Islet of Langerhans (tissue), 1 donor: ENCODE results near the gene C1orf185.
A peak's percentile ranks its signal among the peaks of the same experiment; 100 is the strongest.
"Not testable (repeated sequence)": the region's sequence is repeated elsewhere in the genome, so short reads cannot be mapped to it uniquely, and the experiment has no call there.

Source experiments
- FAIRE-seq: peaks from one replicate; lab custom pipeline; 2011; peaks lifted over from hg19 to GRCh38; lab: Jason Lieb, UNC

C1orf185 gene

GRCh38 chr1:51137696-51138095 is 35.7 kb downstream of the C1orf185 start:
- not testable (repeated sequence) for FAIRE-seq

DNA sequence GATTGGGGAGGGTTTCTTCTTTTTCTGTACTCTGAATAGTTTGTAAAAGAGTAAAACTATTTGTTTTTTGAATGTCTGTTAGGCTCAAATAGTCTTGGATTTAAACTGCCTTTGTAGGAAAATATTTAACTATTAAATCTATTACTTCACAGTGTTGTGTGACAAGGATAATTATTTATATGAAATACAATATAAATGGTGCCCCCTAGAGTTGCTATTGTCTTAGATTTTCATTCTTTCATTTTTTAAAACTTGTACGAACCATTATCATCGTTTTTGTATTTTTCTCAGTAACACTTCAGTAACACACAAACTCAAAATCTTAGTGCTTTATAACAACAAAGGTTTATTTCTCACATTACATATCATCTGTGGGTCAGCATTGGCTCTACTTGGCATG is 37.4 kb downstream of the C1orf185 start:
- FAIRE-seq, result no peak

- FAIRE-seq, result no peak
Measured at GRCh38 chr1:51147394-51147793, 45.4 kb downstream of the C1orf185 start.

- FAIRE-seq, result no peak
Measured at GRCh38 chr1:51154776-51155175, 52.7 kb downstream of the C1orf185 start.

DNA sequence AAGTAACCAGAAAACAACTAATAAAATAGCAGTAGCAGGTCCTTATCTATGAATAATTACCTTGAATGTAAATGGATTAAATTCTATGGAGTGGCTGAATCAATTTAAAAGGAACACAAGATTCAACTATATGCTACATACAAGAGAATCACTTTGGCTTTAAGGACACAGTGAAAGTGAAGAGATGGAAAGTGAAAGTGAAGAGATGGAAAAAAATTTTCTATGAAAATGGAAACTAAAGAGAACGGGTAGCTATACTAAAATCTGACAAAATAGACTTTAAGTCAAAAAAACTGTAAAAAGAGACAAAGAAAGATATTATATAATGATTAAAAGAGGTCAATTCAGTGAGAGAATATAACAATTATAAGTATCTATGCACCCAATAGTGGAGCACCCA is 54.7 kb downstream of the C1orf185 start:
- FAIRE-seq, result no peak

DNA sequence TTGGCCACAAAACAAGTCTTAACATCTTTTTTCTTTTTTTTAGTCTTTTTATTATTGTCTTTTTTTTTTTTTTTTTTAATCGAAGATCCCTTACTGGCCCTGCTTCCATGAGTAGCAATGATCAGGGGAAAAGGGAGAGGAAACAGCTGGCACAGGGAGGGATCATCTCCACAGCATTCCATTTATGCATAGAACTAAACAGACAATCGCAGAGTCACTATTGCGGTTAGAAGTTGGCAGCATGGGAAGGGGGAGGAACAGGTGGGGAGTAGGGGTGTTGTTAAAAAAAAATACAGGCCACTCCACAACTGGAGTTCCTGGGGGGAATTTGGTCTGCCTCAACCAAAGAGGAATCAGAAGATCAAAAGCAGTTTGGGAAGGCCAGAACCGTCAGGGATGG is 55.4 kb downstream of the C1orf185 start:
- no peak for FAIRE-seq

- FAIRE-seq, result no peak
Measured at GRCh38 chr1:51158263-51158662, 56.2 kb downstream of the C1orf185 start.

DNA sequence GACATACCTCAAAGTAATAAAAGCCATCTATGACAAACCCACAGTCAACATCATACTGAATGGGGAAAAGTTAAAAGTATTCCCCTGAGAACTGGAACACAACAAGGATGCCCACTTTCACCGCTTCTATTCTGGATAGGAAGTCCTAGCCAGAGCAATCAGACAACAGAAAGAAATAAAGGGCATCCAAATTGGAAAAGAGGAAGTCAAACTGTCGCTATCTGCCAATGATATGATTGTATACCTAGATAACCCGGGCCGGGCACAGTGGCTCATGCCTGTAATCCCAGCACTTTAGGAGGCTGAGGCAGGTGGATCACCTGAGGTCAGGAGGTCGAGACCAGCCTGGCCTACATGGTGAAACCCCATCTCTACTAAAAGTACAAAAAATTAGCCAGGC is 60.5 kb downstream of the C1orf185 start:
- not testable (repeated sequence) for FAIRE-seq

DNA sequence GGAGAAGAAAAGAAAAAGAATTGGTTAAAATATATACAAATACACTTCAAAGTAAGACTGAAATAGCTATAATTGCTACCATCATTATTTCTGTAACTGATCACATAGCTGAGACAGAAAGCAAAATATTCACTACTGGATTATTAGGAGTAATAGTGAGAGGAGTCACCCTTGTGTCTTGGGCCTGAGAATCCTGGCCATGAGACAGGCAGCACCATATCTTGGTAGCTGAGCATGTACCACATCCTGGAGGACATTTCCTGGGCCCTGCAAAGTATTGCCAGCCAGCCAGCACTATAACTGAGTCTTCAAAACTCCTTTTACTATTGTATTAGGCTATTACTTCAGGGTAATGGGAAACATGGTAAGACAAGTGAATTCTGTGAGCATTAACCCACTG is 63.5 kb downstream of the C1orf185 start:
- no peak for FAIRE-seq

GRCh38 chr1:51168266-51168845 is 66.3 kb downstream of the C1orf185 start:
- no peak for FAIRE-seq

DNA sequence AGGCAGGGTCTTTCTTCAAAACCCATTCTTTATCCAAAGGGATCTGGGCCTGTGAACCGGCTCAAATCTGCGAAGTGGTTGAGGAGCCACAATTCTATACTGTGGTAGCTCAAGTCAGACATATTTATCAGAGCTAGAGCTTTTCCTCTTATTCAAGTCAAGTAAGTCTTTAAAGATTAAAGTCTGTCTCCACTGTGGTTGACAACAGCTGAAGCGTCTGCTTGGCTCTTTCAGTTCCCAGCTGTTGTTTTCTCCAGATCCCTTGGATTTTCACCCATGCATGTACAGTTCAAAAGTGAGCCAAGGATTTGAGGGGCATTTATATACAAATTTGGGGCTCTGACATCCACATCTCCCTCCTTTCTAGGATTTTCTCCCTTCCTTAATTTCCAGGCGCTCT is 66.9 kb downstream of the C1orf185 start:
- no peak for FAIRE-seq

DNA sequence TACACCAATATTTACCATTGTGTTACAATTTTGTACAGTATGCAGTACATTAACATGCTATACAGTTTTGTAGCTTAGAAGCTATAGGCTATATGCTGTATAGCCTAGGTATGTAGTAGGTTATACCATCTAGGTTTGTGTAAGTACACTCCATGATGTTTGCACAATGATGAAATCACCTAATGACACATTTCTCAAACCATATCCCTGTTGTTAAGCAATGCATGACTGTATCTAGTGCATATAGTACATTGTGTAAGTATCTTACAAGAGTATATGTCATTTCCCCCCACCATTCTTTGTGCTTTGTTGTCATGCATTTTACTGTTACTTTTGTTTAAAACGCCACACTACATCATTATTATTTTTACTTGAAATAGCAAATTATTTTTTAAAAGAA is 68.3 kb downstream of the C1orf185 start:
- FAIRE-seq, result no peak

GRCh38 chr1:51172811-51173210 is 70.8 kb downstream of the C1orf185 start:
- FAIRE-seq, result no peak

- FAIRE-seq, result no peak
Measured at GRCh38 chr1:51175278-51175677, 73.2 kb downstream of the C1orf185 start.

- not testable (repeated sequence) for FAIRE-seq
Measured at GRCh38 chr1:51177988-51178387, 76.0 kb downstream of the C1orf185 start.

- no peak for FAIRE-seq
Measured at GRCh38 chr1:51188230-51188629, 86.2 kb downstream of the C1orf185 start.

DNA sequence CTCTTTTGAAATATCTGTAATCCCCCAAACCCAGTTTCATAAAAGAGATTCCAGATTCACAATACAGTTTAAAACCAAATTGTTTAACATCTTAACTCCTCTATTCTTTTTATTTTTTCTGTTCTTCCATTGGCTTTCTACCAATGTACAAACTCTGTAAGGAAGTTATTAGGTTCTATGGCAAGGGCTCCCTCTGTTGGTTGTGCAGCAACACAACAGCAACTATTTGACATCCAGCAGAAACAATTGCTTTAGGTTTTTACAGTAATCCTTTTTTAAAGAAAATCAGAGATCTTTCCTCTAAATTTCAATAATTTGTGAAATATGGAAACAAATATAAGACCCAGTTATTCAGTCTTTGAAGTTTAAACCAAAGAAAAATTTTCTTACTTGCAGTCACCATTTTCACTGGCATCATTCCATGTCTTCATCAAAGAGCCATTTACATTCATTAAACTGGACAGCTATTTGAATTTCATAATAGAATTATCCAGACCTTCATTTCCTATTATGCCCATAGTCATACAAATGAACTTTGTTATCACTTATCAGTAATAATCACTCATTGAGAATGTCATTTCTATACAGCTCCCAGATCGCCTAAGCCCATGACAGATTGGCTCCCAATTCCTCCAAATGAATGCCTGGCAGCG is 87.5 kb downstream of the C1orf185 start:
- FAIRE-seq, result peak; percentile 92

- no peak for FAIRE-seq
Measured at GRCh38 chr1:51190961-51191360, 88.9 kb downstream of the C1orf185 start.

- no peak for FAIRE-seq
Measured at GRCh38 chr1:51192213-51192843, 90.3 kb downstream of the C1orf185 start.

DNA sequence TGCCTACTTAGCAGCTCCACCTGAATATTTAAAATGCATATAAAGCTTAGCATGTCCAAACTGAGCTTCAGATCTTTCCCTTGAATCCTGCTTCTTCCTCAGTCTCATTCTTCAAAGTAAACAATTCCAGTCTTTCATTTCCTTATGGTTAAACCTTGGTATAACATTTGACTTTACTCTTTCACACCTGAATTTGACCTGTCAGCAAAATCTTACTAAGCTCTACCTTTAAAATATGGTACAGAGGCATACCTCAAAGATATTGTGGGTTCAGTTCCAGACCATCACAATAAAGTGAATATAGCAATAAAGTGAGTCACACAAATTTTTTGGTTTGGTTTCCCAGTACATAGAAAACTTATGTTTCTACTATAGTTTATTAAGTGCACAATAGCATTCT is 91.5 kb downstream of the C1orf185 start:
- FAIRE-seq, result no peak
